Lower leg skin (tissue), 4 donors: ENCODE measurements around the gene DEXI. TPM values are rescaled to one million over a fixed set of nuclear protein-coding genes. Genes with fewer than 3 reads are reported as not detected.

Source experiments
- DNase-seq, 2 donors: peaks; one replicate each; pipeline ENCODE4 v3.0.0-alpha.2; 2019; ENCODE audit warnings: low spot score in 2 of 2
- H3K4me3 ChIP-seq: fragments of 200-600 bp; sonication (generic); 2 replicates; pipeline ENCODE4 v1.5.1; 2017; ENCODE audit warnings: mild to moderate bottlenecking, low read depth; ENCODE audit not compliant: poor library complexity, severe bottlenecking
- CTCF ChIP-seq, 3 donors: fragments of 450-650 bp; IDR thresholded peaks; one replicate each; pipeline ENCODE4 v1.5.1; 2016; ENCODE audit warnings: antibody characterized with exemption in 3 of 3, mild to moderate bottlenecking in 3 of 3, moderate library complexity in 2 of 3
- POLR2A ChIP-seq, 2 donors: fragments of 450-650 bp; IDR thresholded peaks; one replicate each; pipeline ENCODE4 v1.6.1; 2016 to 2017; ENCODE audit warnings: antibody characterized with exemption in 2 of 2, mild to moderate bottlenecking in 1 of 2, moderate library complexity in 1 of 2
- WGBS, 2 donors: methylation state at CpG; one replicate each; pipeline ENCODE4 v1.1.5; 2018; 5-methylcytosine and 5-hydroxymethylcytosine counted together
- intact Hi-C: fragments of 100-400 bp; cut with DNase I; formaldehyde crosslinking; loops from one replicate; pipeline ENCODE4 v1.15.0; 2023; ENCODE audit warnings: low total_unique reads
- total RNA-seq, 4 donors: library from RNA; depleted of rRNA; stranded (reverse); fragments of >200 nt; gene quantifications; one replicate each; pipeline ENCODE4 v1.1.0, GENCODE V29; 2016

The DEXI gene
- total RNA-seq, 4 donors from 2014 or later: 38.1 to 63.6 (median 58.9) TPM

- no peak overlapping the region for H3K4me3 ChIP-seq
- 94 to 96% methylated on average over 2 of the region's 2 CpGs for WGBS, 2 donors
- TF ChIP-seq CTCF (IDR thresholded peaks at IDR 0.05) (no peak), POLR2A (IDR thresholded peaks at IDR 0.05) (no peak)
- intact Hi-C loops: no loop called here
- DNase-seq: no peak
Observed at GRCh38 chr16:10896723-10897122, 45.5 kb downstream of the DEXI start.

- 59 to 70% methylated on average over 3 of the region's 3 CpGs for WGBS, 2 donors
- no peak for DNase-seq
- intact Hi-C loops: no loop called here
- no peak overlapping the region for H3K4me3 ChIP-seq
- no peak for TF ChIP-seq POLR2A (IDR thresholded peaks at IDR 0.05)
- TF ChIP-seq CTCF (IDR thresholded peaks at IDR 0.05): no peak
Observed at GRCh38 chr16:10896165-10896564, 46.1 kb downstream of the DEXI start.

- TF ChIP-seq CTCF (IDR thresholded peaks at IDR 0.05) (no peak), POLR2A (IDR thresholded peaks at IDR 0.05) (no peak)
- no peak overlapping the region for H3K4me3 ChIP-seq
- WGBS, 2 donors: 31% methylated on average over 17 of the region's 17 CpGs
- intact Hi-C loops: no loop called here
- DNase-seq: no peak
Observed at GRCh38 chr16:10895053-10895946, 47.0 kb downstream of the DEXI start.

GRCh38 chr16:10892782-10893318 lies 49.4 kb downstream of the DEXI start:
- 74 to 76% methylated on average over 5 of the region's 5 CpGs for WGBS, 2 donors
- intact Hi-C loops: no loop called here

GRCh38 chr16:10889855-10890254 lies 52.4 kb downstream of the DEXI start:
- no peak for TF ChIP-seq POLR2A (IDR thresholded peaks at IDR 0.05)
- no peak for TF ChIP-seq CTCF (IDR thresholded peaks at IDR 0.05)
- no peak for DNase-seq
- 78 to 86% methylated on average over 4 of the region's 4 CpGs for WGBS, 2 donors
- intact Hi-C loops: no loop called here
- no peak overlapping the region for H3K4me3 ChIP-seq

More at GRCh38 chr16:10892782-10893318, 49.4 kb downstream of the DEXI start:
- no peak overlapping the region for H3K4me3 ChIP-seq
- no peak for TF ChIP-seq CTCF (IDR thresholded peaks at IDR 0.05)
- TF ChIP-seq POLR2A (IDR thresholded peaks at IDR 0.05): no peak
- no peak for DNase-seq
